ENCODE measurements around the gene BUD13.
A peak's percentile ranks its signal among the peaks of the same experiment; 100 is the strongest.
"Not testable (repeated sequence)": the region's sequence is repeated elsewhere in the genome, so short reads cannot be mapped to it uniquely, and the experiment has no call there.

The BUD13 gene

GRCh38 chr11:116792144-116792868, 19.5 kb upstream of the BUD13 start:
- DNase-seq, result no peak

GRCh38 chr11:116791813-116792143, 19.0 kb upstream of the BUD13 start, which contains the start of gene APOA5:
TSS of gene APOA5 (minus strand) at chr11:116791879. CDS start at chr11:116791860, 19 bp downstream.
- no peak for DNase-seq

- peak; percentile 76 for DNase-seq
Observed at GRCh38 chr11:116791002-116791812, 18.4 kb upstream of the BUD13 start.

GRCh38 chr11:116790167-116791001, 17.6 kb upstream of the BUD13 start:
- DNase-seq, result no peak

GRCh38 chr11:116788975-116789374, 16.2 kb upstream of the BUD13 start:
- no peak for DNase-seq

- DNase-seq, result no peak
Observed at GRCh38 chr11:116788534-116788933, 15.7 kb upstream of the BUD13 start.

GRCh38 chr11:116787786-116788486, 15.1 kb upstream of the BUD13 start, which contains the start of gene ZPR1:
TSS of gene ZPR1 (minus strand) at chr11:116788023. CDS start at chr11:116787990, 33 bp downstream.
- peak; percentile 82 for DNase-seq

- no peak for DNase-seq
Observed at GRCh38 chr11:116787436-116787785, 14.6 kb upstream of the BUD13 start.

GRCh38 chr11:116786966-116787365, 14.2 kb upstream of the BUD13 start:
- DNase-seq, result no peak

GRCh38 chr11:116786326-116786725, 13.5 kb upstream of the BUD13 start:
- DNase-seq, result no peak

- DNase-seq, result no peak
Observed at GRCh38 chr11:116782728-116783127, 9.9 kb upstream of the BUD13 start.

GRCh38 chr11:116778556-116778955, 5.8 kb upstream of the BUD13 start:
- DNase-seq, result no peak

- no peak for DNase-seq
Observed at GRCh38 chr11:116777056-116777455, 4.3 kb upstream of the BUD13 start.

GRCh38 chr11:116776522-116776984, 3.8 kb upstream of the BUD13 start:
- no peak for DNase-seq

GRCh38 chr11:116775975-116776374, 3.2 kb upstream of the BUD13 start:
- no peak for DNase-seq

GRCh38 chr11:116774661-116775060, 1.9 kb upstream of the BUD13 start:
- DNase-seq, result no peak

- no peak for DNase-seq
Observed at GRCh38 chr11:116773203-116774097, 663 bp upstream of the BUD13 start.

GRCh38 chr11:116771935-116772334, 852 bp downstream of the BUD13 start:
- DNase-seq, result no peak

- DNase-seq, result no peak
Observed at GRCh38 chr11:116762132-116762531, 10.7 kb downstream of the BUD13 start.

- DNase-seq, result not testable (repeated sequence)
Observed at GRCh38 chr11:116756044-116756443, 16.7 kb downstream of the BUD13 start.

GRCh38 chr11:116750070-116750718, 22.6 kb downstream of the BUD13 start:
- DNase-seq, result no peak
